AG04450 (cell line): ENCODE data around the gene TACC2. TPM values are rescaled to one million over a fixed set of nuclear protein-coding genes. Genes with fewer than 3 reads are reported as not detected.

ENCODE experiments used
- CTCF ChIA-PET: fragments of 300-600, 350-600 bp; formaldehyde crosslinking; extraction: SDS; loops from one replicate; lab custom pipeline; 2022; ENCODE audit warnings: antibody characterized with exemption, inconsistent platforms; lab: Charles Lee
- POLR2A ChIA-PET: fragments of 350-600 bp; formaldehyde crosslinking; extraction: SDS; loops from one replicate; lab custom pipeline; 2021; ENCODE audit warnings: antibody characterized with exemption, inconsistent platforms; lab: Yijun Ruan, JAX
- DNase-seq: peaks from one replicate; pipeline ENCODE4 v3.0.0-alpha.2; 2011; ENCODE audit warnings: low read depth, low spot score
- H3K27ac ChIP-seq: one replicate; pipeline ENCODE4 v1.5.1; 2012; ENCODE audit warnings: low read depth, low read length, control low read depth
- H3K27me3 ChIP-seq: one replicate; pipeline ENCODE4 v1.6.0; 2012; ENCODE audit warnings: low read length; ENCODE audit not compliant: control insufficient read depth, insufficient read depth
- H3K4me3 ChIP-seq: 2 replicates; pipeline ENCODE4 v1.5.1; 2011; ENCODE audit warnings: mild to moderate bottlenecking, low read depth, low read length, control low read depth
- H3K9me3 ChIP-seq: 2 replicates; pipeline ENCODE4 v1.5.1; 2012; ENCODE audit warnings: low read length; ENCODE audit not compliant: control insufficient read depth, insufficient read depth
- CTCF ChIP-seq: IDR thresholded peaks from 2 replicates; pipeline ENCODE4 v1.5.1; 2011; ENCODE audit warnings: low read depth, low read length, control low read depth, inconsistent platforms
- polyA plus RNA-seq: library from polyadenylated mRNA; depleted of rRNA; stranded (reverse); fragments of >200 nt; gene quantifications from 2 replicates; pipeline ENCODE4 v1.2.3, GENCODE V29; 2011

Gene TACC2
- polyA plus RNA-seq, 1 experiment: 16.8 TPM

GRCh38 chr10:122252805-122253204 is 263.8 kb downstream of the TACC2 start:
- Histone ChIP-seq H3K27ac (no peak overlapping the region), H3K9me3 (no peaks in the 10 kb centered on the region), H3K27me3 (no peaks in the 10 kb centered on the region), H3K4me3 (no peak overlapping the region)
- POLR2A ChIA-PET: no interaction called here
- DNase-seq: no peak
- CTCF ChIA-PET: interaction anchor here (2.6 kb wide), 1 partner anchor 15 kb away, joined by 12 read pairs; no protein-coding TSS in a partner anchor
- no peak for TF ChIP-seq CTCF

DNA sequence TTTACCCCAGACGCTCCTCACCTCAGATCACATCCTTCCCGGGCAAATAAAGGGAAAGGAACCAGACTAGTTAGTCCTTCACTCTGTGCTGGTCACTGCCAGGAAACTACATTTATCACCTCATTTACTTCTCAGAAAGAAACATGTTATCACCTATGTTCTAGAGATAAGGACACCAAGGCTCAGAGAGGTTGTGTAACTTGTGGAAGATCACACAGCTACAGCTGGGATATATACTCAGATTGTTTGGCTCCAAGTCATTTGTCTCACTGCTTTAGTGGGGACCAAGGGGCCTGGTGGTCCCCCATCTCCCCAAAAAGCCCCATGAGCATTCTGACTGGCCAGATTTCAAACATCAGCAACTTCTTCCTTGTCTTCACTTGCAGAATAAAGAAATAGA is 264.6 kb downstream of the TACC2 start:
- ChIA-PET CTCF (interaction anchor here (2.6 kb wide), 1 partner anchor 14 kb away, joined by 12 read pairs; no protein-coding TSS in a partner anchor), POLR2A (no interaction called here)
- no peak overlapping the region for H3K27ac ChIP-seq
- no peak overlapping the region for H3K4me3 ChIP-seq
- TF ChIP-seq CTCF: no peak
- no peaks in the 10 kb centered on the region for H3K9me3 ChIP-seq
- no peak for DNase-seq
- H3K27me3 ChIP-seq: no peaks in the 10 kb centered on the region

- Histone ChIP-seq H3K27me3 (no peaks in the 10 kb centered on the region), H3K4me3 (no peak overlapping the region), H3K9me3 (no peaks in the 10 kb centered on the region), H3K27ac (no peak overlapping the region)
- CTCF ChIA-PET: interaction anchor here (0.5 to 2.6 kb wide), 3 partner anchors 13 to 204 kb away, joined by 3 to 12 read pairs (median 3); no protein-coding TSS in a partner anchor
- TF ChIP-seq CTCF: no peak
- DNase-seq: no peak
- POLR2A ChIA-PET: no interaction called here
Measured at GRCh38 chr10:122254831-122255230, 265.9 kb downstream of the TACC2 start.

DNA sequence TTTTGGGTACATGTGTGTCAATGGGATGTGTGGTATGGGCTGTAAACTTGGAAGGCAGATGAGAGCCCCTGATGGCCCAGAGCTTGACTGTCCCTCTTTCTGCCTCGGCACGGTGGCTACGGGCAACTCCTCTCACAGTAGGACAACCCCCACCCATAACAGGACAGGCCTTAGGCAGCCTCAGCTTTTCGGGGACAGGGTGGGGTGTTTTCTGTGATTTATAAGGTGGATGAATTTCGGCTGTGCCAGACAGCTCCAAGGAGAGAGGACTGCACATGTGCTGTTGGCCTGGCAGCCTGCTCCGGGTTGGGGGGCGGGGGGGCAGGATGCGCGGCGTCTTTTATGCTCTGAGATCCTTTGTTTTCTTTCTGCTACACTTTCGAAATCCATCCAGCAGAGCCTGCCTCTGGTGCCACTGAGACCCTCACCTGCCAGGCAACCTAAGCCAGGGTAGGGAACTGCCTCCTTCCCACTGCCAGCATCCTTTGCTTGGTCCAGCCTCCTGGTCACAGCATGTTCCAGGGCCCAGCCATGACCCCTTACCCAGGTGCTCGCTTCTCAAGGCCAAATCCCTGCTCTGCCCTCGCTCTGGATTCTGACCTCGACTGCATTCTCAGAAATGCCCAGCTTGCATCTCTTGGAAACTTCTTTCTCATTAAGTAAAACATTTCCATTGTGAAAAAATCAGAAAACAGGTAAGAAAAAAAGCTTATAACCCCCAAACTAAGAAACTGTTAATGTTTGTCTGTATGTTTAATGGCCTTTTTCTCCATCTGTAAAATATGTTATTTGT is 266.7 kb downstream of the TACC2 start:
- ChIA-PET POLR2A (no interaction called here), CTCF (interaction anchor here (1.0 to 5.8 kb wide), 3 partner anchors 12 to 179 kb away, joined by 3 to 41 read pairs (median 12); no protein-coding TSS in a partner anchor)
- no peak for TF ChIP-seq CTCF
- no peak overlapping the region for H3K4me3 ChIP-seq
- H3K9me3 ChIP-seq: no peaks in the 10 kb centered on the region
- no peak for DNase-seq
- H3K27me3 ChIP-seq: no peaks in the 10 kb centered on the region
- H3K27ac ChIP-seq: no peak overlapping the region

- H3K27me3 ChIP-seq: no peaks in the 10 kb centered on the region
- CTCF ChIA-PET: interaction anchor here (5.8 kb wide), 1 partner anchor 12 kb away, joined by 41 read pairs; no protein-coding TSS in a partner anchor
- POLR2A ChIA-PET: no interaction called here
Measured at GRCh38 chr10:122257041-122257440, 268.1 kb downstream of the TACC2 start.

More at GRCh38 chr10:122257041-122257440, 268.1 kb downstream of the TACC2 start:
- Histone ChIP-seq H3K27ac (no peak overlapping the region), H3K4me3 (no peak overlapping the region), H3K9me3 (no peaks in the 10 kb centered on the region)
- no peak for TF ChIP-seq CTCF
- DNase-seq: no peak
